ENCODE results near the gene PEX26. TPM values are rescaled to one million over a fixed set of nuclear protein-coding genes. Genes with fewer than 3 reads are reported as not detected.

The PEX26 gene
- total and polyA plus RNA-seq, 2 donors (not counting 1 experiment from before 2014, with no cell fraction given), result 13.2 to 14.5 TPM

DNA sequence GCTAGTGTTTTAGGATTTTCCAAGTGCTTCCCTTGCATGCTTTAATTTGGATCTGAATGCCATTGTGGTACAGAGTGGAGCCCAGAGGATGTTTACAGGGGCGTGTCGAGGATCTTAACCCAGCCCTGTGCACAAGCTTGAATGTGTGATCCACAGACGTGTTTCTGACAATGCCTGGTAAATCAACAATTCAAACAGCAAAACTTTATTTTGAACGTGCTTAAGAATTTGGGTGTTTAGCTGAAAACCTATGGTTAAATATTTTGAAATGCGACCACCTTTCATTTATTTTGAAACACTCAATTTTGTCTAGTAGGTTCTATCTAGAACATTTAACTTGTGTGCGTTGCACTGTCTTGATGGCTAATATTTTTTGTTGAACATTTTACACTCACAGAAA, 34.6 kb downstream of the PEX26 start:
- peaks cover 2% of the 10 kb centered on the region for H3K27me3 ChIP-seq (ENCODE audit: control insufficient read depth, insufficient read depth, low read length)
- TF ChIP-seq, protein P1, sequence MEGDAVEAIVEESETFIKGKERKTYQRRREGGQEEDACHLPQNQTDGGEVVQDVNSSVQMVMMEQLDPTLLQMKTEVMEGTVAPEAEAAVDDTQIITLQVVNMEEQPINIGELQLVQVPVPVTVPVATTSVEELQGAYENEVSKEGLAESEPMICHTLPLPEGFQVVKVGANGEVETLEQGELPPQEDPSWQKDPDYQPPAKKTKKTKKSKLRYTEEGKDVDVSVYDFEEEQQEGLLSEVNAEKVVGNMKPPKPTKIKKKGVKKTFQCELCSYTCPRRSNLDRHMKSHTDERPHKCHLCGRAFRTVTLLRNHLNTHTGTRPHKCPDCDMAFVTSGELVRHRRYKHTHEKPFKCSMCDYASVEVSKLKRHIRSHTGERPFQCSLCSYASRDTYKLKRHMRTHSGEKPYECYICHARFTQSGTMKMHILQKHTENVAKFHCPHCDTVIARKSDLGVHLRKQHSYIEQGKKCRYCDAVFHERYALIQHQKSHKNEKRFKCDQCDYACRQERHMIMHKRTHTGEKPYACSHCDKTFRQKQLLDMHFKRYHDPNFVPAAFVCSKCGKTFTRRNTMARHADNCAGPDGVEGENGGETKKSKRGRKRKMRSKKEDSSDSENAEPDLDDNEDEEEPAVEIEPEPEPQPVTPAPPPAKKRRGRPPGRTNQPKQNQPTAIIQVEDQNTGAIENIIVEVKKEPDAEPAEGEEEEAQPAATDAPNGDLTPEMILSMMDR (conservative IDR thresholded peaks at IDR 0.05 in 1 of 2, IDR thresholded peaks at IDR 0.05 in 1 of 2; ENCODE audit: low read depth in 1 of 2, low read length in 2 of 2), result no peak
- no peak for TF ChIP-seq EZH2 (IDR thresholded peaks at IDR 0.05; ENCODE audit: low read length, missing control alignments)
- no peak for DNase-seq (ENCODE audit: low read depth in 2 of 2)
- H4K20me1 ChIP-seq (ENCODE audit: control insufficient read depth, extremely low read depth, insufficient read depth, low read length), result no peaks in the 10 kb centered on the region
- H3K27ac ChIP-seq (ENCODE audit: insufficient read depth, low read length), result no peak overlapping the region
- H2AFZ ChIP-seq (ENCODE audit: low read length), result no peak overlapping the region
- no peak overlapping the region for H3K4me2 ChIP-seq (ENCODE audit: extremely low read depth, insufficient read depth, low read length)
- H3K4me1 ChIP-seq (ENCODE audit: control insufficient read depth, extremely low read depth, insufficient read depth, low read length), result no peaks in the 10 kb centered on the region
- H3K79me2 ChIP-seq (ENCODE audit: control insufficient read depth, insufficient read depth, low read length), result no peaks in the 10 kb centered on the region
- no peak overlapping the region for H3K9ac ChIP-seq (ENCODE audit: insufficient read depth, low read length)
- no peak overlapping the region for H3K4me3 ChIP-seq (replicated peaks in 1 of 4; ENCODE audit: control extremely low read depth in 1 of 4, insufficient read depth in 1 of 4, low read depth in 3 of 4, low read length in 4 of 4)
- no peaks in the 10 kb centered on the region for H3K36me3 ChIP-seq (ENCODE audit: control insufficient read depth, insufficient read depth, low read length)
- H3K9me3 ChIP-seq (ENCODE audit: control insufficient read depth, insufficient read depth, low read depth, low read length), result no peaks in the 10 kb centered on the region

DNA sequence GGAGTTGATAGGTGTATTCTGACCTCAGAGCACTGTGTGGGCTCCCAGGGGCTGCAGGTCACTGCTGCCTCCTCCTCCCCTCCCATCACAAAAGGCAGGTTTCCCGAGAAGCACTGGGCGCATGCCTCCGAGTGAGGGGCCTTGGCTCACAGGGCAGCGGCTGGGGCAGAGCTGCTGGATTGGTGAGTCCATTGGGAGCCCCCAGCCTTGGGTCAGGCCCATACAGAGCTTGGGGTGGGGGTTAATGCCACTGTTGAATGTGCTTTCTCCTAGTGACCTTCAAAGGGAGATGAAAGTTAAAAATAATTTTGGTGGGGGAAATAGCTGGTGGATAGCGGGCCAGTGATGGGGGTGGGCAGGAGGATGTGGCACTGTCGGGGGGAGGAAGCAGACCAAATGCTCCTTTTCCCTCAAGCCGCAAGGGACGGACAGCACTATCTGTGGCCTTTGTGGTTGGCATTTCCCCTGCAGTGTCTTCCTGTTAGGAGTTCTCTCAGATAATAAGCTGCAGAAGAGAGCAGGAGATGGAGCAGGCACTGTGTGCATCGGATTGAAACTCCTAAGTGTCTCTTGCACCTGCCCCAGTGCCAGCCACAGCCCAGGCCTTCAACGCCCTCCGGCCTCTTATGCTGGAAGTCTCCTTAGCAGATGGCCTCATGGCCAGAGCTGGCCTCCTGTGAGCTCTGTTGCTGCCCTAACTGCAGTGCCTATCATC, 36.0 kb downstream of the PEX26 start:
- H2AFZ ChIP-seq (ENCODE audit: low read length), result no peak overlapping the region
- no peaks in the 10 kb centered on the region for H4K20me1 ChIP-seq (ENCODE audit: control insufficient read depth, extremely low read depth, insufficient read depth, low read length)
- H3K4me3 ChIP-seq (replicated peaks in 1 of 4; ENCODE audit: control extremely low read depth in 1 of 4, insufficient read depth in 1 of 4, low read depth in 3 of 4, low read length in 4 of 4), result no peak overlapping the region
- H3K4me1 ChIP-seq (ENCODE audit: control insufficient read depth, extremely low read depth, insufficient read depth, low read length), result no peaks in the 10 kb centered on the region
- no peaks in the 10 kb centered on the region for H3K9me3 ChIP-seq (ENCODE audit: control insufficient read depth, insufficient read depth, low read depth, low read length)
- no peak for DNase-seq (ENCODE audit: low read depth in 2 of 2)
- peaks cover 2% of the 10 kb centered on the region for H3K27me3 ChIP-seq (ENCODE audit: control insufficient read depth, insufficient read depth, low read length)
- no peak for TF ChIP-seq EZH2 (IDR thresholded peaks at IDR 0.05; ENCODE audit: low read length, missing control alignments)
- TF ChIP-seq, protein P1 (conservative IDR thresholded peaks at IDR 0.05 in 1 of 2, IDR thresholded peaks at IDR 0.05 in 1 of 2; ENCODE audit: low read depth in 1 of 2, low read length in 2 of 2), result no peak
- no peak overlapping the region for H3K9ac ChIP-seq (ENCODE audit: insufficient read depth, low read length)
- H3K36me3 ChIP-seq (ENCODE audit: control insufficient read depth, insufficient read depth, low read length), result no peaks in the 10 kb centered on the region
- H3K4me2 ChIP-seq (ENCODE audit: extremely low read depth, insufficient read depth, low read length), result no peak overlapping the region
- no peaks in the 10 kb centered on the region for H3K79me2 ChIP-seq (ENCODE audit: control insufficient read depth, insufficient read depth, low read length)
- H3K27ac ChIP-seq (ENCODE audit: insufficient read depth, low read length), result no peak overlapping the region

DNA sequence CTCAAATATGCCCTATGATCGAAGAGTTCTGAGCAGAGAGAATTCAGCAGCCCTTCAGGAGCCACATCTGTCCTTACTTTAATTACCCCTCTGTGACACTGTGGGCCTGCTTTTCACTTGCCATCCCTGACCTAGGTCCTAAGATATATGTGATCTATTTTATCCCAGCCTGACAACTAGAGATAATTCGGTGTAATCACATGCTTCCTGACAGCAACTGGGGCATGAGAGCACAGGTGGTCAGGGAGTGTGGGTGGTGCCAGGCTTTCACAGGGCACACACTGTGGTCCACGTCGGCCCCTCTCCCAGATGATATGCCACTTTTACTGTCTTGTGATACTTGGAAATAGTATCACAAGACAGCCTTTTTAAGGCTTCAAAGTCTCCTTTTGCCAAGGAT, 36.7 kb downstream of the PEX26 start:
- no peaks in the 10 kb centered on the region for H3K9me3 ChIP-seq (ENCODE audit: control insufficient read depth, insufficient read depth, low read depth, low read length)
- H3K79me2 ChIP-seq (ENCODE audit: control insufficient read depth, insufficient read depth, low read length), result no peaks in the 10 kb centered on the region
- peaks cover 2% of the 10 kb centered on the region for H3K27me3 ChIP-seq (ENCODE audit: control insufficient read depth, insufficient read depth, low read length)
- no peaks in the 10 kb centered on the region for H3K4me1 ChIP-seq (ENCODE audit: control insufficient read depth, extremely low read depth, insufficient read depth, low read length)
- no peak overlapping the region for H3K27ac ChIP-seq (ENCODE audit: insufficient read depth, low read length)
- no peaks in the 10 kb centered on the region for H4K20me1 ChIP-seq (ENCODE audit: control insufficient read depth, extremely low read depth, insufficient read depth, low read length)
- H3K4me3 ChIP-seq (replicated peaks in 1 of 4; ENCODE audit: control extremely low read depth in 1 of 4, insufficient read depth in 1 of 4, low read depth in 3 of 4, low read length in 4 of 4), result no peak overlapping the region
- no peak overlapping the region for H3K4me2 ChIP-seq (ENCODE audit: extremely low read depth, insufficient read depth, low read length)
- no peak for DNase-seq (ENCODE audit: low read depth in 2 of 2)
- H2AFZ ChIP-seq (ENCODE audit: low read length), result no peak overlapping the region
- TF ChIP-seq EZH2 (IDR thresholded peaks at IDR 0.05; ENCODE audit: low read length, missing control alignments), result no peak
- TF ChIP-seq, protein P1 (conservative IDR thresholded peaks at IDR 0.05 in 1 of 2, IDR thresholded peaks at IDR 0.05 in 1 of 2; ENCODE audit: low read depth in 1 of 2, low read length in 2 of 2), result no peak
- no peak overlapping the region for H3K9ac ChIP-seq (ENCODE audit: insufficient read depth, low read length)
- no peaks in the 10 kb centered on the region for H3K36me3 ChIP-seq (ENCODE audit: control insufficient read depth, insufficient read depth, low read length)
